HG03196 (cell line): ENCODE data around the gene FKBP15.
"Not testable (repeated sequence)": the region's sequence is repeated elsewhere in the genome, so short reads cannot be mapped to it uniquely, and the experiment has no call there.

ENCODE experiments used
- ATAC-seq: cut with Tn5 transposase; IDR thresholded peaks from one replicate; pipeline ENCODE4 v1.9.1; 2021; ENCODE audit not compliant: unreplicated experiment

Gene FKBP15

DNA sequence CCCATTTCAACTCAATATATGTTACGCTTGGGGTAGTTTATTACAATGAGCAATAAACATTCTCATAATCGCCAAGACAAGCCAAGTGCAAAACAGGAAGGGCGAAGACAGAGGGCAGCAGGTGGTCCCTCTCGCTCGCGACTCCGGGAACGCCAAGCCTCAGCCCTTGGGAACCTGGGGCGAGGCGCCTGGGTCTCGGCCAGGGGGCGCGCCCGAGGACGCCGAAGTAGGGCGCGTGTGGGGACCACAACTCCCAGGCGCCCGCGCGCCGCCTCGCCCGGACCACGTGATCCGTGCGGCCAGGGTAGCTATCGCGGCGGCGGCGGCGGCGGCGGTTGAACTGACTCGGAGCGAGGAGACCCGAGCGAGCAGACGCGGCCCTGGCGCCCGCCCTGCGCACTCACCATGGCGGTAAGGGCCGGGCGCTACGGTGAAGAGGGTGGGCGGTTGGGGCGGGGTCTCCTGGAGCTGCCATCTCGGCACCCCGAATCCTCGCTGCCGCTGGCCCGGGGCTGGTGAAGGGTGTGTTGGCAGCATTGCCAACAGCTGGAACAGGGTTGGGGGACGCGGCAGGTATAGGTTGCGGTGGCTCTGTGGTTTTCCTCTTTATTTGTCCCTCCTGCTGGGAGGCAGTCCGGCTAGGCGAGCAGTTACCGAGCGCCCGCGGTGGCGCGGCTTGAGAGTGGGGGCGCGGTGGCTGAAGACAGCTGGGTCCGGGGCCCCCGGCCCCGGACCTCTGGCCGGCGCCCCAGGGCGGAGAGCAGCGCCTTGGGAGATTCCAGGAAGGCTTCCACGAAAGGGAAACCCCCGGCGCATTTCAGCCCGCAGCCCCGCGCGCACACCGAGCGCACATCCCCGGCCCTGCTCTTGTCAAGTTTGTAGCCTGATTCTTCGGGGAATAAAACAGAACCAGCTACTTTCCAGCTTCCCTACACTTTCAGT, 70.1 kb downstream of the FKBP15 start, which contains the start of gene SLC31A2:
SLC31A2 (plus strand) TSS at position 338 of the 942 bp plus-strand sequence; CDS start at position 406, 68 bp downstream.
- peak; percentile 92 for ATAC-seq

DNA sequence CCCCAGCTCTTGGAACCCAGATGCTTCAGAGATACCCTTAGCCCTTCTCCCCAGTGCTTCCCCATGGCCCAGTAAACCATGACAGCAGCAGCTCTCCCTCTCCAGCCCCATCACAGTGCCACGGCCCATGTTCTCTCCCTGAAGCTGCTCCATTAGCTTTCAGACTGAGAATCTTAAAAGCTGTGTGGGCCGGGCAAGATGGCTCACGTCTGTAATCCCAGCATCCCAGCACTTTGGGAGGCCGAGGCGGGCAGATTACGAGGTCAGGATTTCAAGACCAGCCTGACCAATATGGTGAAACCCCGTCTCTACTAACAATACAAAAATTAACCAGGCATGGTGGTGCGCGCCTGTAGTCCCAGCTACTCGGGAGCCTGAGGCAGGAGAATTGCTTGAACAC, 71.5 kb downstream of the FKBP15 start:
- ATAC-seq = not testable (repeated sequence)

DNA sequence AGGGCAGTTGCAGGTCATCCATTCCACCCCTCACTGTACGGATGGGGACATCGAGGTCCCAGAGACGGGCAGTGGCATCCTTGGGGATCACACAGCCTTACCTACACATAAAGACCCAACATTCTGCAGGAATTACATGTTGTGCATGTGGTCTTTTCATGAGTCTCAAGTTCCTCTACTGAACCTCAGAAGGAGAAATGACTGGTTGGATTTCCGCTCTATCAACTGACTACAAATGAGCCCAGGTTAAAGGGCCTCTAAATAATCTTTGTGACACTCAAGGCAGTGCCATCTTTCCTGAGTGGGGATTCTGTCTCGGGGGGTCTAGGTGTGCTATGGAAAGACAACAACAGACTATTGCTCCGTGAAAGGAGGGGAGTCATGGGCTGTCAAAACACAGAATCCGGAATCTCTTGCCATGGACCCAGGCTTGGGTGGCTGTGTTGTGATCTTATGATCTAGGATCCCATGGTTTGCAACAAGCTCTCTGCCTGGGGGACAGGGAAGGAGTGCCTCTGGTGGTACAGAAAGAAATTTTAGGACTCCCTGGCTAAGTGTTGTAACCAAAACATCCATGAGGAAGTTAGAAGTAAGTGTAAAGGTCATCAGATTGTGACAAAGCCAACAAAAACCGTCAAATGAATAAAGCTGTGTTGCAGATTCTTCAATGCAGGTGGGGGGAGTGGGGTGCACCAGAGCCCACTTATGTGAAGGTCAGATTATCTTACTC, 72.1 kb downstream of the FKBP15 start:
- ATAC-seq = no peak

DNA sequence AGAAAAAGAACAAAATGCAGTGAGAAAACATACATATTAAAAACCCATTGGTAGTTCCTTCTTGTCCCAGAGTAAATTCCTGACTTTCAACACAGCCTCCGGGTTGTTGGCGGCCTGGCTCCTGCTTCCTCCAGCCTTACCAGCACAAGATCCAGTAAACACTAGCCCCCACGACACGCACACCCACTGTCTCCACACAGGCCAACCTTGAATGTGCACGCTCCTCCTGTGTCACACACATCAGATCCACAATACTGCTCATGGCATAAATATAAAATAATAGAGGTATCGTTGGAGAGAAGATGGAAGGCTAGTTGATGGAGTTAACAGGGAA, 72.7 kb downstream of the FKBP15 start:
- no peak for ATAC-seq

DNA sequence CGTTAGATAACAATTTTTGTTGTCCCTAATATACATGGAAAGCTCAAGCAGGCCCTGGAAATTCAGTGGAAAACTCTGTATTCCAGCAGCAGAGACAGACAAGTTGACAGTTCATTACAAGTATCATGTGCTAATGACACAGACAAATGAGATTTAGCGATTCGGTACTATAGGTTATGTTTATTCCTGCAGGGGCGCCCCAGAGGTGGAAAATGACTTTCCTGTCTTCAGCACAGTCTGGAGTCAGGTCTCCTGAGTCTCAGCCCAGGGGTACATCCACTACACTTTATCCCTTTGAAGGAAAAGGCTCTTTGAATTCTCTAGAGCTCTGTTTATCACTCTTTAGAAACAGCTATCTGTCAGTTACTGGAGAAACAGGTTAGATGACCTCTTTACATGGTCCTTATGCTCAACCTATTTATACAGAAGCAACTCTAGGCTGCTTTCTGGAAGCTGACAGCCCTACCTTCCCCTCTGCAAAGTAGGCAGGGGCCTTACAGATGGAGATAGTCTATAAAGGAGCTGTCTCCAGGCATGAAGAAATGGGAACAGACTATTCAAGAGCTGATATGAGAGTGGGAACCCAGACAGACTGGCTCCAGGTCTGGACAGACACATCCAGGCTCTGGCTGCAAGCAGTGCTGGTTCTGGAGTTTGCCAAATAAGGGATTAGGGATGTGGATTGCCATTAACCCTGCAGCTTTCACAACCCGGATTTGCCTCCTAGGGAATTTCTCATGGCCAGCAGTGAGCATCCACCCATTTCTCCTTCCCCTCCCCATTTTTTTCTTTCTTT, 77.4 kb downstream of the FKBP15 start:
- ATAC-seq = no peak

DNA sequence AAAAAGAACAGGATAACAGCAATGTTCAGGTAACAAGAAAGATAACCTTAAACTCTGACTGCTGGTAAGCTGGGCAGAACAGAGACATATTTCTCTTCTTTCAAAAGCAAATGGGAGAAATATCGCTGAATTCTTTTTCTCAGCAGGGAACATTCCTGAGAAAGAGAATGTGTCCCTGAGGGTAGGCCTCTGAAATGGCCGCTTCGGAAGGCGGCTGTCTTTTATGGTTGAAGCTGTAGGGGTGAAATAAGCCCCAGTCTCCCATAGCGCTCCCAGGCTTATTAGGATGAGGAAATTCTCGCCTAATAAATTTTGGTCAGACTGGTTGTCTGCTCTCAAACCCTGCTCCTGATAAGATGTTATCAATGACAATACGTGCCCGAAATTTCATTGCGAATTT, 80.2 kb downstream of the FKBP15 start:
- not testable (repeated sequence) for ATAC-seq

DNA sequence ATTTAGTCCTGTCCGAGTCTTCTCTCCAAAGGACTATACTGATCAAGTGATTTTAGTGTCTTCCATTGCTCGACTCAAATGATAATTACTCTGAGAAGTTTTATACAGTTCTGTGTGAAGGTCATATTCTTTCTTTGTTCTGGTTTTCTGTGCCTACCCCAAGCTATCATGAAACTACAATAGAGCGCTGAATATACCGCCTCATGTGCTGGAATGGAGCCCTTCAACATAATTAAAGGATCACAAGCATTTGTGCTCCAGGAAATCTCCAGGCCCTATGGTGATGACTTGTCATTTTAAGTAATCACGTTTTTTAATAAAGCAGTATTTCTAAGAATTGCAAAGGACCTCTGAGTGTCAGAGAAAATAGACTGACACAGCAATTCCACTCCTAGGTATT, 81.1 kb downstream of the FKBP15 start:
- ATAC-seq = no peak

DNA sequence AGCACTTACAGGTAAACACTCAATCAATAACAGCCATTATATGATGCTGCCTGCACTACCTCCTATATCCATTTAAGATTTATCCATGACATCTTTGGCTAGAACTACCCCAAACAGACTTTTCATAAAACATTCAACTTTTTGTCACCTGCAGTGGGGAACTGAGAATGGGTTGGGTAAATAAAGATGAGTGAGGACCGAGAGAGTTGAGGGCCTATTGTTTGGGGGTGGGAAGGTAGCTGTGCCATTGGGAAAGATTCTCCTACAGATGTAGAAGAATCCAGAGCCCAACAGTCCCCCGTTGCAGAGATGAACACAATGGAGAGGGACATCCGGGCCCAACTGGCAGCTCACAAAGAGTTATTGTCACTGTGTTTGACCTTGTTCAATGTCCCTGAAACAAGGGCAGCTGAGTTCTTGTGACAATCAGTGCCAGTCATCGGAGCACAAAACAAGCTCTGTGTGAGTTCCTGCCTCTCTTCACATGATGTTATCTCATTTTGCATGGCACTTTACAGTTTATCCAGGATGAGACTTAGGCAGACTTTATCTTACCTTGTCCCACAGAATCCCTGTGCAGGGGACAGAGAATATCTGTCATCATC, 81.8 kb downstream of the FKBP15 start:
- ATAC-seq = no peak

DNA sequence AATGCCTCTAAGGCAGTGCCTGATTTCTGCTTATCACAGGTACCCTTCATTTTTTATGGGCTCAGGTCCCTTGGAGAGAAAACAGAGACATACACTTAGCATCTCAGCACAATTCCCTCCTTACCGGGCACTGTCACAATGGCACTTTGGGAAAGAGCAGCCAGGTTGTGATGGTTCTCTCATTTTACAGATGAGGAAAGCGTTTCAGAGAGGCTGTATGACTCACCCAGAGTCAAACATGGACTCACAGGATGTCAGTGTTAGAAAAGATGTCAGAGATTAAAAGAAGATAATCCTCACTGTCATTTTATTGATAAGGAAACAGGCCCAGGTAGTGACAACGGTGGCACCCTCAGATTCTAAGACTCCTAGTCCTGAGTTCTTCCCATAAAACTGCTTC, 82.3 kb downstream of the FKBP15 start:
- ATAC-seq = no peak

DNA sequence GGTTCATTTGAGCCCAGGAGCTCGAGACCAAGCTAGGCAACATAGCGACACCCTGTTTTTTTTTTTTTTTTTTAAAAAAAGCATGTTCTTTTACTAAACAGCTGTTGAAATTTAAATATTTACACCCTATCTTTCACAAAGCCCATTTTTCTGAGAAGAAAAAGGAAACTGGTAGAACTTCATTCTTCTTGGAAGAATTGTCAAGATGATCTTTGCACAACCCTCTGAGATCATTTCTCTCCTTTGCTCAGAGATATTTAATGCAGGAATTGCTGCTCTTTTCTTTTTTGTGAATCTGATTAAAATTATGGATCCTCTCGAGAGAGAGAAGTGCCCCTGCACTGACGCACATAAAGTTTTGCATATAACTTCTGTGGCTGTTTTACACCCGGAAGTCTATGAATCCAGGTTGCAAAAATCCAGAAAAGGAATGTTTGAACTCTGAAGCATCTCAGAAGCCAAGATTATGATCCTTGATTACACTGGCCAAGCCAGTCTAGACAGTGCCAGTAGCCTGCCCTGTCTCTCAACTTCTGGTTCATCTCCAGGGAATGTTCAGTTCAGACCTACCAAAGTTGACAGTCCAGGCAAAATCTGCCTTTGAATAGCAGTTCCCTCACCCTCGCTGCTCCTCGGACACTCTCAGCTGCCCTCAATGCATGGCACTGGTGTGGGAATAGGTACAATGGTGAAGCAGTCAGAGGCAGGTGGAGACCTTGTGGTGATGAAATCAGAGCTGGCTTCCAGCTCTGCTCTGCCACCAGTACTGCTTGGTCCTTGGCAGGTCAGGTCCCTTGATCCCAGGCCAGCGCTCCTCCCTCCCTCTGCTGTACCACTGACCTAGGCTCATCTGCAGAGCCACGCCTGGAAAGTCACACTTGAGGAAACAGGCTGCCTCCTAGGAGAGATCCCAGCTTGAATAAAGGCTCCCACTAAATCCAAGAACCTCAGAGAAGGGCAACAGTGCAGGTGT, 83.6 kb downstream of the FKBP15 start:
- ATAC-seq = no peak

DNA sequence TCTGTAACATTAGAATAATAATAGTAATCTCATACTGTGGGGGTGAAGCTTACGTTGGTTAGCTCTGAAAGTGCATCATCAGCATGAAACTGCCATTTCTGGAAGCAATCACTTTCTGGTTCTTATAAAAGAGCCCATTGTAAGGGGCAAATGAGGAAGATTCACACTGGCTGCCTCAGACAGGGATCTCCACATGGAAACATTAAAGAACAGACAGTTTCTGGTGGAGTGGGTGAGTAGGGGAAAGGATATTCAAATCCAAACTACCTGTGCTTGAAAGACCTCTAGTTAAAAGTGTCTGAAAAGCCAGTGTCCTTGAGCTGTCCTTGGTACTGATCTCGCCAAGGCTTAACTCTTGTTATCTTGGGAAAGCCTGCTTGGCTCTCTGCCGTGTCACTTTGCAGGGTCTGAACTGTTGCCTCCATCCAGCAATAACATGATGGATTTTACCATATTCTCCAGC, 89.4 kb downstream of the FKBP15 start:
- ATAC-seq = no peak

DNA sequence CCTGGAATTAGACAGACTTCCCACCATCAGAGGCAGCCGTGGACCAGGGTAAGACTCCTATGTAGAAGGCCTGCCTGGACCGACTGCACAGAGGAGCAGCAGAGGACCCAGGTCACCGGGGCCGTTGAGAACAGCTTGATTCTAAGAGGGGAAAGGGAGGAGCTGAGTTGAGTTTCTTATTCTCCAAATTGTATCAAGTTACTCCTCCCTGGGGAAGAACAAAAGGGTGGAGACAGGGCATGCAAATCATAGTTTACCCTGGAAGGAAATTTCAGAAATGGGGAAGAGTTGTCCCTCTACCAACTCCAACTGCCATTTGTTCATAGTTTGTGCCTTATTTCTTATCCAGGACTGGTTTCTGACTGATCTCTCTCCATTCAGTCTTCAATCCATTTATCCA, 91.2 kb downstream of the FKBP15 start:
- ATAC-seq = no peak

DNA sequence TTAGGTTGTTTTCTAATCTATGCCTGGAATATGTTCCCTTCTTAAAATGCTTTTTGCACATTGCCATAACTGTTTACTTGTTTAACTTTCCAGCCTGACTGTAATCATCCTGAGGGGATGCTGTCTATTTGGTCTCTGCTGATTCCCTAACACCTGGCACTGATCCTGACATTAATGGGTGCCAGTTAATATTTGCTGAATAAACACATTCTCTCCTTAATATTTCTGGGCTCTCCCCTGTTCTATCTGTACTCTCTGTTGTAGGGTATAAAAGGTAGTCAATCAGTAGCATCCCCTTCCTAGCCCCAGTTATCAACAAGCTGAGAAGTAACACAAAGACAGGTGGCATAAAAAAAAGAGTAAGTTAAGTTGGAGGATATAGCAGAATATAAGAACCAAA, 91.6 kb downstream of the FKBP15 start:
- no peak for ATAC-seq

DNA sequence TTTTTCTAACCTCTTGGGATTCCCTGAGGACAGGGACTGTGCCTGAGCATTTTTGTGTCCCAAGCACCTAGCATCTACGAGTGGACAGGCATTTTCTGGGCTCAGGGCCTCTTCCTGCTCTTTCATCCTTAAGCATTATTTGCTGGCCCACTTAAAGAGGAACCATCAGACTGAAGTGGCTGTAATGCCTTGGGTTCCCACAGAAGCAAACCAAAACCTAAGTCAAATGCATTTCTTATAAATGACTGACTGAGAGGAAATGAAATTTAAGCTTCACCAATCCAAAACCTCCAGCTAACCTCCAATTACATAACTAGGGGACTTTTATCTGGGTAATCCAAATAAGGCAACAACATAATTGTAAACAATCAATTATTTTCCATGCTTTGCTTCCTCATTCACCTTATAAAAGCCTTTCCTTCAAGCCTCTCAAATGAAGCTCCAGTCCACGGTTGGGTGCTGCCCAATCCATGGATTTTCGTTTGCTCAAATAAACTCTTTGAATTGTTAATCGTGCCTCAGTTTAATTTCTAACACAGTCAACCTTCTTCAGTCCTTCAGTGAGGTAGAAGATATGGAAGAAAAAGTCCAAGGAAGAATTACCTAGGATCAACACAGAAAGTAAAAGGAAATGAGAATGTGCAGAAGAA, 95.6 kb downstream of the FKBP15 start:
- ATAC-seq = no peak

DNA sequence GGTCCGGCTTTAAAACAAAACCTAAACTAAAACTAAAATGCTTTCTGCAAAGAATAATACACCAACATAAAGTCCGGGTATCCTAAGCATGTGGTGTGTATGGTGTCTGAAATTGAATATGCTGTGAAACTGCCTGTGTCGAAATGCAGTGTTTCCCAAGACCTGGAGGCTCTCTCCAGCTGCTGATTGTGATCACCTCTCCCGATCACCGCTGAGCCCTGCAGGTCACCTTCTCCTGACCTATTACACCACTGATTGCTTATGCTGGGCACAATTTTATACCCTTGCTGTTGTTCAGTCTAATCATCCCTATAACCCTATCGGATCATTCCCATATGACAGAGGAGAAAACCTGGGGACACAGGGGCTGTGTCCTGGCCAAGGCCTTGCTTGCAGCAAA, 102.2 kb downstream of the FKBP15 start:
- ATAC-seq = not testable (repeated sequence)
